ENCODE results near the gene CD6.

DNA sequence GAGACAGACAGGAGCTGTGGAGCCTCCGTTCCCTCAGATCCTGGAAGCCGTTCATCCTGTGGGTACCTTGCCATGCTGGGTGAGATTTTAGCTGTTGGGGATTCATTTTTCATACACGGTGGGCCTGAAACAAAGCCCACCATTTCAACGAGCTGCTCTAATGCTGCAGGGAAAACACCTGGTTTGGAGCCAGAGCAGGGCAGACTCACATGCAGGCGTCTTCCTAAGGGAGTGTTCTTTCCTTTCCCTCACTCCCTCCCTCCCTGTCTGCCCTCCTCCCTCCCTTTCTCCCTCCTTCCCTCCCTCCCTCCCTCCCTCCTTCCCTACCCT lies 52.5 kb downstream of the CD6 start:
- TF ChIP-seq, protein P1, sequence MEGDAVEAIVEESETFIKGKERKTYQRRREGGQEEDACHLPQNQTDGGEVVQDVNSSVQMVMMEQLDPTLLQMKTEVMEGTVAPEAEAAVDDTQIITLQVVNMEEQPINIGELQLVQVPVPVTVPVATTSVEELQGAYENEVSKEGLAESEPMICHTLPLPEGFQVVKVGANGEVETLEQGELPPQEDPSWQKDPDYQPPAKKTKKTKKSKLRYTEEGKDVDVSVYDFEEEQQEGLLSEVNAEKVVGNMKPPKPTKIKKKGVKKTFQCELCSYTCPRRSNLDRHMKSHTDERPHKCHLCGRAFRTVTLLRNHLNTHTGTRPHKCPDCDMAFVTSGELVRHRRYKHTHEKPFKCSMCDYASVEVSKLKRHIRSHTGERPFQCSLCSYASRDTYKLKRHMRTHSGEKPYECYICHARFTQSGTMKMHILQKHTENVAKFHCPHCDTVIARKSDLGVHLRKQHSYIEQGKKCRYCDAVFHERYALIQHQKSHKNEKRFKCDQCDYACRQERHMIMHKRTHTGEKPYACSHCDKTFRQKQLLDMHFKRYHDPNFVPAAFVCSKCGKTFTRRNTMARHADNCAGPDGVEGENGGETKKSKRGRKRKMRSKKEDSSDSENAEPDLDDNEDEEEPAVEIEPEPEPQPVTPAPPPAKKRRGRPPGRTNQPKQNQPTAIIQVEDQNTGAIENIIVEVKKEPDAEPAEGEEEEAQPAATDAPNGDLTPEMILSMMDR (IDR thresholded peaks at IDR 0.05) = no peak
- TF ChIP-seq POLR2A (IDR thresholded peaks at IDR 0.05) = no peak
